Thyroid gland (tissue), 4 donors: Measurements from ENCODE around the gene TAX1BP3. TPM values are rescaled to one million over a fixed set of nuclear protein-coding genes. Genes with fewer than 3 reads are reported as not detected.

Experiments used
- DNase-seq, 2 donors: peaks; one replicate each; pipeline ENCODE4 v3.0.0-alpha.2; 2019
- H3K27ac ChIP-seq, 3 donors: fragments of 200-600 bp; sonication (generic); 1 replicate in 2 of 3; 2 replicates in 1 of 3; pipeline ENCODE4 v1.5.1; 2016 to 2019; ENCODE audit warnings: mild to moderate bottlenecking in 1 of 3, moderate library complexity in 1 of 3
- H3K27me3 ChIP-seq: fragments of 200-600 bp; sonication (generic); one replicate; pipeline ENCODE4 v1.5.1; 2019
- H3K36me3 ChIP-seq, 2 donors: fragments of 200-600 bp; sonication (generic); one replicate each; pipeline ENCODE4 v1.5.1; 2016 to 2019
- H3K4me1 ChIP-seq, 2 donors: fragments of 200-600 bp; sonication (generic); one replicate each; pipeline ENCODE4 v1.5.1; 2017 to 2019
- H3K4me3 ChIP-seq, 3 donors: fragments of 200-600 bp; sonication (generic); replicated peaks in 1 of 3; 1 replicate in 2 of 3; 2 replicates in 1 of 3; pipeline ENCODE4 v1.5.1; 2016; ENCODE audit warnings: mild to moderate bottlenecking in 1 of 3
- H3K9me3 ChIP-seq: fragments of 200-600 bp; sonication (generic); one replicate; pipeline ENCODE4 v1.5.1; 2017
- POLR2A ChIP-seq, 2 donors: fragments of 450-650 bp; IDR thresholded peaks; one replicate each; pipeline ENCODE4 v1.6.1; 2017; ENCODE audit warnings: antibody characterized with exemption in 2 of 2, mild to moderate bottlenecking in 2 of 2, moderate library complexity in 1 of 2
- WGBS, 2 donors: methylation state at CpG; one replicate each; pipeline ENCODE4 v1.1.5; 2017; 5-methylcytosine and 5-hydroxymethylcytosine counted together
- intact Hi-C: fragments of 100-400 bp; cut with DNase I; formaldehyde crosslinking; loops from one replicate; pipeline ENCODE4 v1.15.1; 2023
- total RNA-seq, 4 donors: library from RNA; depleted of rRNA; stranded (reverse); fragments of >200 nt; gene quantifications; one replicate each; pipeline ENCODE4 v1.2.3, GENCODE V29; 2016
- TF ChIP-seq, protein P1 (sequence below), 6 experiments: fragments of 200-600 bp in 3 of 6; fragments of 450-650 bp in 3 of 6; sonication (generic) in 3 of 6; IDR thresholded peaks; one replicate each; pipeline ENCODE4 v1.5.1; 2016 to 2019; ENCODE audit warnings: antibody characterized with exemption in 6 of 6, mild to moderate bottlenecking in 2 of 6, inconsistent platforms in 1 of 6, moderate library complexity in 1 of 6

Gene TAX1BP3
- total RNA-seq, 4 donors from 2014 or later = 62.9 to 151 (median 120) TPM

GRCh38 chr17:3613124-3613523, 55.3 kb downstream of the TAX1BP3 start:
- 96 to 97% methylated on average over 6 of the region's 6 CpGs for WGBS, 2 donors
- intact Hi-C loops = no loop called here
- no peak overlapping the region for H3K4me3 ChIP-seq
- no peak overlapping the region for H3K27ac ChIP-seq
- no peak for DNase-seq
- peaks cover 29 to 46% of the 10 kb centered on the region in 2 donors for H3K36me3 ChIP-seq
- H3K27me3 ChIP-seq = no peaks in the 10 kb centered on the region
- TF ChIP-seq POLR2A (IDR thresholded peaks at IDR 0.05) = no peak
- TF ChIP-seq, protein P1, sequence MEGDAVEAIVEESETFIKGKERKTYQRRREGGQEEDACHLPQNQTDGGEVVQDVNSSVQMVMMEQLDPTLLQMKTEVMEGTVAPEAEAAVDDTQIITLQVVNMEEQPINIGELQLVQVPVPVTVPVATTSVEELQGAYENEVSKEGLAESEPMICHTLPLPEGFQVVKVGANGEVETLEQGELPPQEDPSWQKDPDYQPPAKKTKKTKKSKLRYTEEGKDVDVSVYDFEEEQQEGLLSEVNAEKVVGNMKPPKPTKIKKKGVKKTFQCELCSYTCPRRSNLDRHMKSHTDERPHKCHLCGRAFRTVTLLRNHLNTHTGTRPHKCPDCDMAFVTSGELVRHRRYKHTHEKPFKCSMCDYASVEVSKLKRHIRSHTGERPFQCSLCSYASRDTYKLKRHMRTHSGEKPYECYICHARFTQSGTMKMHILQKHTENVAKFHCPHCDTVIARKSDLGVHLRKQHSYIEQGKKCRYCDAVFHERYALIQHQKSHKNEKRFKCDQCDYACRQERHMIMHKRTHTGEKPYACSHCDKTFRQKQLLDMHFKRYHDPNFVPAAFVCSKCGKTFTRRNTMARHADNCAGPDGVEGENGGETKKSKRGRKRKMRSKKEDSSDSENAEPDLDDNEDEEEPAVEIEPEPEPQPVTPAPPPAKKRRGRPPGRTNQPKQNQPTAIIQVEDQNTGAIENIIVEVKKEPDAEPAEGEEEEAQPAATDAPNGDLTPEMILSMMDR (IDR thresholded peaks at IDR 0.05) = no peak
- H3K4me1 ChIP-seq = no peaks in the 10 kb centered on the region
- no peaks in the 10 kb centered on the region for H3K9me3 ChIP-seq

Other genes starting within 250 kb of the TAX1BP3 start
- gene OR1E2, start 234.7 kb downstream of the TAX1BP3 start, total RNA-seq = not detected
- gene SPATA22, start 196.8 kb downstream of the TAX1BP3 start, total RNA-seq = under 1 TPM in 2 of 4 donors, not detected in 2; 0.40 to 0.67 TPM
- gene ASPA, start 192.6 kb downstream of the TAX1BP3 start, total RNA-seq = 1 to 10 TPM in 1 of 4 donors, under 1 TPM in 3; 0.50 to 2.1 (median 0.78) TPM
- gene TRPV3, start 110.8 kb downstream of the TAX1BP3 start, total RNA-seq = 1 to 10 TPM in 3 of 4 donors, under 1 TPM in 1; 0.11 to 1.2 (median 1.0) TPM
- 1 to 10 TPM; 2.9 to 5.3 (median 4.0) TPM for gene TRPV1, start 59.2 kb downstream of the TAX1BP3 start, total RNA-seq
- gene SHPK, start 32.3 kb downstream of the TAX1BP3 start, total RNA-seq = 10 to 100 TPM; 16.1 to 18.4 (median 17.6) TPM
- 10 to 100 TPM; 21.4 to 36.6 (median 28.6) TPM for gene CTNS, start 31.8 kb downstream of the TAX1BP3 start, total RNA-seq
- 10 to 100 TPM in 2 of 4 donors, 1 to 10 TPM in 2; 4.1 to 17.3 (median 11.5) TPM for gene EMC6, start 234 bp upstream of the TAX1BP3 start, total RNA-seq
- under 1 TPM in 1 of 4 donors, not detected in 3; 0.54 TPM for gene P2RX5, start 27.6 kb upstream of the TAX1BP3 start, total RNA-seq
- gene HASPIN, start 55.3 kb upstream of the TAX1BP3 start, total RNA-seq = under 1 TPM in 2 of 4 donors, not detected in 2; 0.13 to 0.21 TPM
- gene ITGAE, start 132.6 kb upstream of the TAX1BP3 start, total RNA-seq = 10 to 100 TPM in 3 of 4 donors, 1 to 10 TPM in 1; 5.5 to 31.9 (median 19.4) TPM
- 100 to 1,000 TPM in 1 of 4 donors, 10 to 100 TPM in 3; 28.4 to 265 (median 36.1) TPM for gene NCBP3, start 177.7 kb upstream of the TAX1BP3 start, total RNA-seq
- gene CAMKK1, start 224.5 kb upstream of the TAX1BP3 start, total RNA-seq = 10 to 100 TPM in 1 of 4 donors, 1 to 10 TPM in 3; 5.9 to 10.1 (median 7.9) TPM
- gene P2RX1, start 247.9 kb upstream of the TAX1BP3 start, total RNA-seq = under 1 TPM in 3 of 4 donors, not detected in 1; 0.11 to 0.54 (median 0.21) TPM